Right lobe of liver (tissue), 6 donors: ENCODE measurements around the gene GYG2. TPM values are rescaled to one million over a fixed set of nuclear protein-coding genes. Genes with fewer than 3 reads are reported as not detected.

ENCODE experiments used
- ATAC-seq, 4 donors: fragments of 200-7000 bp; cut with Tn5 transposase; one replicate each; pipeline ENCODE4 v1.9.1; 2020; ENCODE audit warnings: mild to moderate bottlenecking in 4 of 4, moderate library complexity in 4 of 4
- DNase-seq, 3 donors: peaks; one replicate each; pipeline ENCODE4 v3.0.0-alpha.2; 2020
- H3K27ac ChIP-seq, 3 donors: fragments of 200-600 bp; one replicate each; pipeline ENCODE4 v1.8.0; 2022
- H3K27me3 ChIP-seq, 2 donors: fragments of 200-600 bp; one replicate each; pipeline ENCODE4 v1.8.0; 2022
- H3K36me3 ChIP-seq, 4 donors: fragments of 200-600 bp; sonication (generic) in 1 of 4; one replicate each; pipeline versions ENCODE4 v1.5.1 to v1.8.0; 2017 to 2022; ENCODE audit warnings: control low read depth in 1 of 4
- H3K4me1 ChIP-seq, 4 donors: fragments of 200-600 bp; sonication (generic) in 1 of 4; one replicate each; pipeline versions ENCODE4 v1.5.1 to v1.8.0; 2017 to 2022; ENCODE audit warnings: control low read depth in 1 of 4
- H3K4me3 ChIP-seq, 3 donors: fragments of 200-600 bp; one replicate each; pipeline ENCODE4 v1.8.0; 2022
- H3K9me3 ChIP-seq, 4 donors: fragments of 200-600 bp; sonication (generic) in 1 of 4; one replicate each; pipeline versions ENCODE4 v1.5.1 to v1.8.0; 2017 to 2022; ENCODE audit warnings: control low read depth in 1 of 4
- POLR2A ChIP-seq: fragments of 450-650 bp; IDR thresholded peaks from one replicate; pipeline ENCODE4 v1.6.1; 2017; ENCODE audit warnings: antibody characterized with exemption, mild to moderate bottlenecking
- WGBS: methylation state at CpG from one replicate; pipeline ENCODE4 v1.1.6; 2018; ENCODE audit warnings: low coverage, low lambda C conversion rate; ENCODE audit not compliant: insufficient coverage; ENCODE audit errors: missing lambda C conversion rate; 5-methylcytosine and 5-hydroxymethylcytosine counted together
- intact Hi-C, 2 donors: fragments of 100-400 bp; cut with DNase I; formaldehyde crosslinking; loops; one replicate each; pipeline versions ENCODE4 v1.11.2 to v1.14.1; 2022
- total RNA-seq, 6 experiments: library from RNA; depleted of rRNA in 2 of 6; stranded (reverse); fragments of >200 nt in 2 of 6; fragmentation: NEBNext Ultra II Directional in 3 of 6; extraction: Animal tissue kit (Norgen Biotek cat#: 25700) in 3 of 6; gene quantifications; one replicate each; pipeline versions ENCODE4 v1.1.0 to v1.2.4, GENCODE V29; 2016 to 2023
- TF ChIP-seq, protein P1 (sequence below), 4 donors: fragments of 200-600 bp in 3 of 4; fragments of 450-650 bp in 1 of 4; IDR thresholded peaks; one replicate each; pipeline versions ENCODE4 v1.5.1 to v1.8.0; 2016 to 2022; ENCODE audit warnings: antibody characterized with exemption in 4 of 4, mild to moderate bottlenecking in 2 of 4
- donor health status: DM: no; HTN: yes; CAD: no.
- donor health status: DM: no; HTN: no; CAD: no.
- donor health status: DM: no; HTN: no; CAD: no.
- donor health status: DM: no; HTN: yes; CAD: no.
- donor health status: DM: no; HTN: yes; CAD: no.

GYG2 gene
- total RNA-seq, 6 experiments from 2014 or later: 17.6 to 27.7 (median 21.3) TPM

DNA sequence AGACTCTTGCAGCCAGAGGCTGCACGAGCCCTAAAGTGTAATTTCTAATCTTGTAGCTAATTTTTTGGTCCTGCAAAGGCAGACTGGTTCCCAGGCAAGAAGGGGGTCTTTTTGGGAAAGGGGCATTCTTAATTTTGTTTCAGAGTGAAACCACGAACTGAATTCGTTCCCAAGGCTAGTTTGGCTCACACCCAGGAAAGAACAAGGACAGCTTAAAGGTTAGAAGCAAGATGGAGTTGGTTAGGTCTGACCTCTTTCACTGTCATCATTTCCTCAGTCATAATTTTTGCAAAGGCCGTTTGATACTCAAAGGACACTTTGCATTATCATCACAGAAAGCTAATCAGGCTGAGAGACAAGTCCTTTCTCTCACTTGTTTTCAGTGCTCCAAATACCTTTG is 46.0 kb upstream of the GYG2 start:
- H3K4me3 ChIP-seq: no peak overlapping the region
- DNase-seq (no peak), ATAC-seq (no peak)
- no peak overlapping the region for H3K27ac ChIP-seq
- H3K36me3 ChIP-seq: no peaks in the 10 kb centered on the region
- H3K27me3 ChIP-seq: no peaks in the 10 kb centered on the region
- TF ChIP-seq, protein P1, sequence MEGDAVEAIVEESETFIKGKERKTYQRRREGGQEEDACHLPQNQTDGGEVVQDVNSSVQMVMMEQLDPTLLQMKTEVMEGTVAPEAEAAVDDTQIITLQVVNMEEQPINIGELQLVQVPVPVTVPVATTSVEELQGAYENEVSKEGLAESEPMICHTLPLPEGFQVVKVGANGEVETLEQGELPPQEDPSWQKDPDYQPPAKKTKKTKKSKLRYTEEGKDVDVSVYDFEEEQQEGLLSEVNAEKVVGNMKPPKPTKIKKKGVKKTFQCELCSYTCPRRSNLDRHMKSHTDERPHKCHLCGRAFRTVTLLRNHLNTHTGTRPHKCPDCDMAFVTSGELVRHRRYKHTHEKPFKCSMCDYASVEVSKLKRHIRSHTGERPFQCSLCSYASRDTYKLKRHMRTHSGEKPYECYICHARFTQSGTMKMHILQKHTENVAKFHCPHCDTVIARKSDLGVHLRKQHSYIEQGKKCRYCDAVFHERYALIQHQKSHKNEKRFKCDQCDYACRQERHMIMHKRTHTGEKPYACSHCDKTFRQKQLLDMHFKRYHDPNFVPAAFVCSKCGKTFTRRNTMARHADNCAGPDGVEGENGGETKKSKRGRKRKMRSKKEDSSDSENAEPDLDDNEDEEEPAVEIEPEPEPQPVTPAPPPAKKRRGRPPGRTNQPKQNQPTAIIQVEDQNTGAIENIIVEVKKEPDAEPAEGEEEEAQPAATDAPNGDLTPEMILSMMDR (IDR thresholded peaks at IDR 0.05): no peak
- TF ChIP-seq POLR2A: no peak
- intact Hi-C loops: no loop called here
- H3K4me1 ChIP-seq: peaks cover 0 to 13% (median 0%) of the 10 kb centered on the region in 4 donors
- 40% methylated on average over 4 of the region's 4 CpGs for WGBS
- H3K9me3 ChIP-seq: no peaks in the 10 kb centered on the region

DNA sequence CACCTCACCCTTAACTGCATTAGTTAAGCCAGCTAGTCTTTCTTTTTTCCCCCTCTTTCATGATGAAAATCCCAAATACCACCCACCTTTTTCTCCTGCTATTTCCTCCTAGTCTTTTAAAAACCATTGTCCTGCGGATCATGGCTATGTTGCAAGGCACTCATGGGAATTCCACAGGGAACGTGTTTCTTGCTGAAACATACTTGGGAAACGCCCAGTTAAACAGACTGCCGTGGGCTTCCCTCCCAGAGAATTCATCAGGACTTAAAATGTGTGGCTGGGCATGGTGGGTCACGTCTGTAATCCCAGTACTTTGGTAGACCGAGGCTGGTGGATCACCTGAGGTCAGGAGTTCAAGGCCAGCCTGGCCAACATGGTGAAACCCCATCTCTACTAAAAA is 44.7 kb upstream of the GYG2 start:
- H3K27me3 ChIP-seq: no peaks in the 10 kb centered on the region
- H3K27ac ChIP-seq: no peak overlapping the region
- WGBS: 76% methylated on average over 6 of the region's 6 CpGs

DNA sequence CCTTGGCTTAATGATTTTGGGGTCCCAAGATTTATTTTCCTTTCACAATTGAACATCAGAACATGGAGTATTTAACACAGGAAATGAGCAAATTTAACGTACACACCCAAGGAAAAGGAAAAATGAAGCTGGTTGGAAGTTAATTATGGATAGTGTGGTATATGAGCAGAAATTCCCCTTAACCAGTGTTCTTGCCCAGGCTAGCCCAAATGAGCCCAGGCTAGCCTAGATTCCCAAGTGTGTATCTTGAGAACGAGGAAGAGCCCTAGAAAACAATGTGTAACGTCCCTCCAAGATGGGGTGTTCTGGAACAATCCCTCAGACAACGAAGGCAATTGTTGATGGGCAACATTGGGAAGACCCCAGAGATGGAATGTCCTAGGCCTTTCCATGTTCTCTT is 43.2 kb upstream of the GYG2 start:
- H3K27ac ChIP-seq: no peak overlapping the region
- no peak overlapping the region for H3K4me3 ChIP-seq
- peaks cover 0 to 11% (median 0%) of the 10 kb centered on the region in 4 donors for H3K4me1 ChIP-seq
- no peak for ATAC-seq
- intact Hi-C loops: no loop called here
- H3K27me3 ChIP-seq: no peaks in the 10 kb centered on the region
- WGBS: 59% methylated on average over 4 of the region's 4 CpGs
- DNase-seq: no peak
- H3K9me3 ChIP-seq: no peaks in the 10 kb centered on the region
- TF ChIP-seq, protein P1 (IDR thresholded peaks at IDR 0.05): no peak
- TF ChIP-seq POLR2A: no peak
- no peaks in the 10 kb centered on the region for H3K36me3 ChIP-seq

More for the DNA sequence above, 44.7 kb upstream of the GYG2 start:
- Histone ChIP-seq H3K4me3 (no peak overlapping the region), H3K36me3 (no peaks in the 10 kb centered on the region), H3K9me3 (no peaks in the 10 kb centered on the region), H3K4me1 (peaks cover 0 to 13% (median 0%) of the 10 kb centered on the region in 4 donors)
- ATAC-seq (no peak), DNase-seq (no peak)
- TF ChIP-seq POLR2A: no peak
- TF ChIP-seq, protein P1 (IDR thresholded peaks at IDR 0.05): no peak
- intact Hi-C loops: no loop called here

DNA sequence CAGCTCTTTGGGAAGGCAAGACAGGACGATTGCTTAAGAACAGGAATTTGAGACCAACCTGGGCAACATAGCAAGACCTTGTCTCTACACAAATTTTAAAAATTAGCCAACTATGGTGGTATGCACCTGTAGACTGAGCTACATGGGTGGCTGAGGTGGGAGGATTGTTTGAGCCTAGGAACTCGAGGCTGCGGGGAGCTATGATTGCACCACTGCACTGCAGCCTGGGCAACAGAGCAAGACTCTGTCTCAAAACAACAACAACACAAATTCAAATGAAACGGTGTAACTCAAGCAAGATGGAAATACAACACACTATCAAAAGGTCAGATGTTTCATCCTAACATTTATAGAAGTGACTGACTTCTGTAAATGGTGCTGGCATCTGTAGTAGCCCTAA is 39.8 kb upstream of the GYG2 start:
- no peaks in the 10 kb centered on the region for H3K4me1 ChIP-seq
- no peak overlapping the region for H3K27ac ChIP-seq
- 62% methylated on average over 4 of the region's 4 CpGs for whole genome bisulfite sequencing

More for the DNA sequence above, 39.8 kb upstream of the GYG2 start:
- DNase-seq: no peak
- no peaks in the 10 kb centered on the region for H3K9me3 ChIP-seq
- H3K27me3 ChIP-seq: no peaks in the 10 kb centered on the region
- H3K36me3 ChIP-seq: no peaks in the 10 kb centered on the region
- no peak overlapping the region for H3K4me3 ChIP-seq
- no peak for ATAC-seq
- TF ChIP-seq, protein P1 (IDR thresholded peaks at IDR 0.05): no peak
- TF ChIP-seq POLR2A: no peak
- intact Hi-C loops: no loop called here
